ENCODE data around the gene E2F3. TPM values are rescaled to one million over a fixed set of nuclear protein-coding genes. Genes with fewer than 3 reads are reported as not detected.

E2F3 gene
- total RNA-seq, 1 experiment from 2014 or later, result 30.2 TPM

GRCh38 chr6:20540683-20541082 lies 139.0 kb downstream of the E2F3 start:
- ATAC-seq, result no peak
- TF ChIP-seq ZNF423 (CRISPR knock-in tag; IDR thresholded peaks at IDR 0.05) (no peak), ZNF219 (CRISPR knock-in tag; IDR thresholded peaks at IDR 0.05; ENCODE audit: borderline replicate concordance) (no peak), ESRRA (CRISPR knock-in tag; IDR thresholded peaks at IDR 0.05; ENCODE audit: borderline replicate concordance) (no peak), IRF2 (CRISPR knock-in tag; IDR thresholded peaks at IDR 0.05; ENCODE audit: borderline replicate concordance, low read depth) (no peak)
- Mint-ChIP-seq H3K4me3 (no peak overlapping the region), H3K27me3 (ENCODE audit: low read depth) (no peaks in the 10 kb centered on the region), H3K4me1 (peaks cover 1% of the 10 kb centered on the region), H3K9me3 (no peaks in the 10 kb centered on the region), H3K27ac (no peak overlapping the region), H3K36me3 (peaks cover 19% of the 10 kb centered on the region)
- DNase-seq (ENCODE audit: low spot score), result no peak
- ChIA-PET POLR2A (no interaction called here), CTCF (interaction anchor here (1.6 kb wide), 1 partner anchor 10 kb away, joined by 6 read pairs; no protein-coding TSS in a partner anchor)

- peaks cover 22% of the 10 kb centered on the region for H3K36me3 Mint-ChIP-seq
- no peaks in the 10 kb centered on the region for H3K9me3 Mint-ChIP-seq
- H3K4me3 Mint-ChIP-seq, result no peak overlapping the region
- H3K27ac Mint-ChIP-seq, result no peak overlapping the region
- DNase-seq (ENCODE audit: low spot score) (no peak), ATAC-seq (no peak)
- no peaks in the 10 kb centered on the region for H3K27me3 Mint-ChIP-seq (ENCODE audit: low read depth)
- POLR2A ChIA-PET, result no interaction called here
- H3K4me1 Mint-ChIP-seq, result no peaks in the 10 kb centered on the region
- CTCF ChIA-PET, result interaction anchor here (1.6 kb wide), 1 partner anchor 9 kb away, joined by 6 read pairs; no protein-coding TSS in a partner anchor
- TF ChIP-seq RORB (CRISPR knock-in tag; IDR thresholded peaks at IDR 0.05), result no peak
Measured at GRCh38 chr6:20541382-20541781, 139.7 kb downstream of the E2F3 start.

GRCh38 chr6:20542927-20543602 lies 141.4 kb downstream of the E2F3 start:
- ChIA-PET CTCF (no interaction called here), POLR2A (no interaction called here)
- DNase-seq (ENCODE audit: low spot score), result no peak
- no peak for ATAC-seq
- Mint-ChIP-seq H3K9me3 (no peaks in the 10 kb centered on the region), H3K27ac (no peak overlapping the region), H3K27me3 (ENCODE audit: low read depth) (no peaks in the 10 kb centered on the region), H3K4me1 (no peaks in the 10 kb centered on the region), H3K4me3 (no peak overlapping the region), H3K36me3 (peaks cover 33% of the 10 kb centered on the region)
- no peak for TF ChIP-seq ZNF317 (CRISPR knock-in tag; IDR thresholded peaks at IDR 0.05; ENCODE audit: borderline replicate concordance, low read depth)
- TF ChIP-seq TCF7 (CRISPR knock-in tag; IDR thresholded peaks at IDR 0.05; ENCODE audit: low read depth), result no peak
- TF ChIP-seq GRHL2 (CRISPR knock-in tag; IDR thresholded peaks at IDR 0.05; ENCODE audit: insufficient replicate concordance, severe bottlenecking), result no peak
- no peak for TF ChIP-seq ZNF281 (CRISPR knock-in tag; IDR thresholded peaks at IDR 0.05)
- TF ChIP-seq MYBL2 (CRISPR knock-in tag; IDR thresholded peaks at IDR 0.05), result no peak
- no peak for TF ChIP-seq NFYB (CRISPR knock-in tag; conservative IDR thresholded peaks at IDR 0.05; ENCODE audit: low read depth)
- TF ChIP-seq MAX (CRISPR knock-in tag; IDR thresholded peaks at IDR 0.05), result no peak
- no peak for TF ChIP-seq TP53 (CRISPR knock-in tag; IDR thresholded peaks at IDR 0.05)
- no peak for TF ChIP-seq HMGA2 (CRISPR knock-in tag; IDR thresholded peaks at IDR 0.05)
- no peak for TF ChIP-seq ZNF121 (CRISPR knock-in tag; IDR thresholded peaks at IDR 0.05)
- TF ChIP-seq ZNF396 (CRISPR knock-in tag; IDR thresholded peaks at IDR 0.05; ENCODE audit: borderline replicate concordance), result no peak
- TF ChIP-seq TEAD4 (CRISPR knock-in tag; IDR thresholded peaks at IDR 0.05), result no peak
- no peak for TF ChIP-seq AR (CRISPR knock-in tag; IDR thresholded peaks at IDR 0.05)
- no peak for TF ChIP-seq ARID4B (CRISPR knock-in tag; IDR thresholded peaks at IDR 0.05; ENCODE audit: borderline replicate concordance)
- TF ChIP-seq NR1H2 (CRISPR knock-in tag; IDR thresholded peaks at IDR 0.05), result no peak
- no peak for TF ChIP-seq NFATC4 (CRISPR knock-in tag; IDR thresholded peaks at IDR 0.05)
- no peak for TF ChIP-seq ZNF138 (CRISPR knock-in tag; conservative IDR thresholded peaks at IDR 0.05)

Data from WTC11 (cell line).